ENCODE measurements around the gene RRAD.
"Not testable (repeated sequence)": the region's sequence is repeated elsewhere in the genome, so short reads cannot be mapped to it uniquely, and the experiment has no call there.

Gene RRAD

GRCh38 chr16:66950437-66950836 lies 25.1 kb upstream of the RRAD start:
- no peak for DNase-seq

DNA sequence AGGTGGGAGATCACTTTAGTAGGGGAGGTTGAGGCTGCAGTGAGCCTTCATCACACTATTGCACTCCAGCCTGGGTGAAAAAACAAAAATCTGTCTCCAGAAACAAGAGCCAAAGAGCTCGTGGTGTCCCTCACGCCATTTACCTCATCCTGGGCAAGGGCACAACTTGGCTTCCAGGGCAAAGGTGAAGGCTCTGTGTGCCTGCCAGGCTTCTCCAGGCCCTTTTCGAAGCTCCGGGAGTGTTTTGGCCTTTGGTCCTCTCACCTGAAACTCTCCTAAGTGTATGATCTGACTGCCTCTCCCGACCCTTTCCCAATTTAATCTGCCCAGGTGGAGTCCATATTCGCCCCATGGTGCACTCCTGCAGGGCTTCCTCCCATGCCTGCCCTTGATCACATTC lies 24.1 kb upstream of the RRAD start:
- no peak for DNase-seq

DNA sequence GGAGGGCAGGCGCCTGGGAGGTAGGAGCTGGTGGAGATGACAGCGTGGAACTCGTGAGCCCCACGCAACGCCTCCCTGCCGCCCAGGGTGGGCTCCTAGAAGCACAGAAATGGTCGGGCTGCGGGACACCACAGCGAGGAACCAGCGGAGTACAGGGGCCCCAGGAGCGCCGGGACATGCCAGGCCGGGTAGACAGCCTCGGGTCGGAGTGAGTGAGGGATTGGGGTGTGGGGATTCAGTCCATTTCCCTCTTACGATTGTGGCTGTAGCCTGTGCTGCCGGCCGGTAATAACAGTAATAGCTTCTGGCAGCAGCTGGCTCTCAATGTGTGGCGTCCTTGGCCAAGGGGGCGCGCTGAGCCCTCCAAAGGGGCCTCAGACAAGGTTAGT lies 23.5 kb upstream of the RRAD start:
- DNase-seq: no peak

DNA sequence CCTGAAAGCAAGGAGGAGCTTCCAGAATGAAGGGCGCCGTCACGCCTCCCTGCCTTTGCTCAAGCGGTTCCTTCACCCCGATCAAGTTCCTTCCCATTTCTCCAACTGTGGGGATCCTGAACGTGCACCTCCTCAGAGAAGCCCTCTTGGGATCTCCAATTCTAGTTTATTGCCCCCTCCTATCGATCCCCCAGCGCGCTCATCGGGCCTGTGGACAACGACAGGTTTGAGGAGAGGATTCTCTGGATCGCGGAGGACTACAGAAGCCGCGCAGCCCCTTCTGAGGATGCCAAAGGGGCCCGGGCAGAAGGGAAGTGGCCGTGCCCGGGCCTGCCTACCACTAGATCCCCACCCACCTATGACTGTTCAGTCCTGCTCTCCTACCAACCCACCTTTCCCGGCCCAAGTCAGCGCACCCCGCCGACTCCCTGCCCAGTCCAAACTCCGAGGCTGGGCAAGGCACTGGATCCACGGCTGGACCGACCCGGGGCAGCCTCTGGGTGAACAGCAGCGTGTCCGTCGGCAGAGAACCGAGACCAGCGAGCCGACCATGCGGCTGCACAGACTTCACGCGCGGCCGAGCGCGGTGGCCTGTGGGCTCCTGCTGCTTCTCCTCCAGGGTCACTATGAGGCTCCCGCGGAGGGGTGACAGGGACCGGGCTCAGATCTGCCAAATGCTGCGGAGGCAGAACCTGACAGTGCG lies 22.9 kb upstream of the RRAD start:
- DNase-seq: peak; percentile 19

DNA sequence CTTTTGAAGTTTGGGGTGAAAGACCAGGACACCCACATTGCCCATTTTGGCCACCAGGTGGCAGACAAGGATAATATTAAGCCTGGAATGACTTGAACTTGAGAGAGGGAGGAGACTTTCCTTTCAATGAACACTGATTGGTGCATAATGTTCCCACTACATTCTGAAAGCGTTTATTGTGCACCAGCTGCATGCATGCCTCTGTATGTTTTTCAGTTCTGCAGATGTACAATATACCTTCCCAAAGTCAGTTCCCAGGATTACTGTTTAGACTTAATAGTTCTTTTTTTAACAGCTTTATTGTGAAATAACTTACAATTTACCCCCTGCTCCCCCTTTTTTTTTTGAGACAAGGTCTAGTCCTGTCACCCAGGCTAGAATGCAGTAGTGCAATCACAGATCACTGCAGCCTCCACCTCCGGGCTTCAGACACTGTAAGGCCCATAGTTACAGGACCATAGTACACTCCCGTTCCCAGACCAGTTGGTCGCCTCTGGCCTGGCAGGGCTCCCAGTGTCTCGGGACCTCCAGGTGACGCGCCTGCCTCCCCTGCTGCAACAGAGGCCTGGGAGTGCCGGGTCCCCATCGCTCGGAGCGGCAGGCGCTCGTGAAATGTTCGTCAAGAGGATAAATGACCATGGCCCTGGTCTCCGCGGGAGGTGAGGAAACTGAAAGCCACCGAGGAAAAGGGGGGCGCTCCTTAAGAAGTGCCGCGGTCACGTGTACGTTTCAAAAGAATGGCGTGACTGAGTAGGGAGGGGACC lies 22.1 kb upstream of the RRAD start:
- DNase-seq: peak; percentile 83

- DNase-seq: no peak
Observed at GRCh38 chr16:66946974-66947301, 21.6 kb upstream of the RRAD start.

DNA sequence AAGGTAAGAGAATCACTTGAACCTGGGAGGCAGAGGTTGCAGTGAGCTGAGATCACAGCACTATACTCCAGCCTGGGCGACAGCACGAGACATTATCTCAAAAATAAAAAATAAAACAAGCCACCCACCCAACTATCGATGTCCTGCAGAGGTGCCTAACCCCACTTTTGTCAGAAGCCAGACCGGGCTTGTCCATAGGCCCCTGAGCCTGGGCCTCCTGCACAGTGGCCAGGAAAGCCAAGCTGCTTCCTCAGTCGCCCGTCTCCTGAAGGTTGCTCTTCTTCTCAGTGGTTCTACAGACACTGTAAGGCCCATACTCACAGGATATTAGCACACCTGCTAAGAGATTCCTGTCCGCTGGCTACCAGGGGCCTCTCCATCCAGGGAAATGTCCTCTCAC lies 21.2 kb upstream of the RRAD start:
- no peak for DNase-seq

DNA sequence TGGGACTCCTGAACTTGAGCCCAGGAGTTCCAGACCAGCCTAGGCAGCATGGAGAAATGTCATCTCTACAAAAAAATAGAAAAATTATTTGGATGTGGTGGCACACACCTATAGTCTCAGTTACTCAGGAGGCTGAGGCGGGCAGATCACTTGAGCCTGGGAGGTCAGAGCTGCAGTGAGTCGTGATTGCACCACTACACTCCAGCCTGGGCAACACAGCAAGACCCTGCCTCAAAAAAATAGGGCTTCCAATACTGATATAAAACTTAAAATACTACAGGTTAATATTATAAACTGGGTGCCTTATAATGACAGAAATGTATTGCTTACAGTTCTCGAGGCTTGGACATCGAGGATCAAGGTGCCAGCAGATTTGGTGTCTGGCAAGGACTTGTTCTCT lies 20.6 kb upstream of the RRAD start:
- DNase-seq: no peak

- not testable (repeated sequence) for DNase-seq
Observed at GRCh38 chr16:66944971-66945370, 19.6 kb upstream of the RRAD start.

- no peak for DNase-seq
Observed at GRCh38 chr16:66944054-66944441, 18.7 kb upstream of the RRAD start.

- no peak for DNase-seq
Observed at GRCh38 chr16:66943426-66944053, 18.2 kb upstream of the RRAD start.

DNA sequence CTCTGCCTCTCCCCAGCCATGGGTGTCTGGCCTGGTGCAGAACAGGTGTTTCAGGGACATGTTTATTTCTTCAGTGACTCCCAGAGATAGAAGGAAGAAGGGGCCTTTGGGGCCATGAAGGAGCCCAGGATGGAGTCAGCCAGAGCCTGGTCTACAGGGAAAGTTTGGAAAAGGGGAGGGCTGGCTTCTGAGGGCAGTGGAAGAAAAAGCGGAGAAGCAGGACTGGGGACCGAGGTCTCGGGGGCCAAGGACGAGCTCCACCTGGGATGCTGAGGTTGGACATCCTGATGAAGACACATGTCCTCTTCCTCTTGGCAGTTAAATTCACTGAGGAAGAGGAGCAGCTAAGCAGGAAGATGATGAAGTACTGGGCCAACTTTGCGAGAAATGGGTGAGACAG lies 17.6 kb upstream of the RRAD start:
- DNase-seq: no peak

- no peak for DNase-seq
Observed at GRCh38 chr16:66940236-66940635, 14.9 kb upstream of the RRAD start.

GRCh38 chr16:66939366-66939765 lies 14.0 kb upstream of the RRAD start:
- no peak for DNase-seq

DNA sequence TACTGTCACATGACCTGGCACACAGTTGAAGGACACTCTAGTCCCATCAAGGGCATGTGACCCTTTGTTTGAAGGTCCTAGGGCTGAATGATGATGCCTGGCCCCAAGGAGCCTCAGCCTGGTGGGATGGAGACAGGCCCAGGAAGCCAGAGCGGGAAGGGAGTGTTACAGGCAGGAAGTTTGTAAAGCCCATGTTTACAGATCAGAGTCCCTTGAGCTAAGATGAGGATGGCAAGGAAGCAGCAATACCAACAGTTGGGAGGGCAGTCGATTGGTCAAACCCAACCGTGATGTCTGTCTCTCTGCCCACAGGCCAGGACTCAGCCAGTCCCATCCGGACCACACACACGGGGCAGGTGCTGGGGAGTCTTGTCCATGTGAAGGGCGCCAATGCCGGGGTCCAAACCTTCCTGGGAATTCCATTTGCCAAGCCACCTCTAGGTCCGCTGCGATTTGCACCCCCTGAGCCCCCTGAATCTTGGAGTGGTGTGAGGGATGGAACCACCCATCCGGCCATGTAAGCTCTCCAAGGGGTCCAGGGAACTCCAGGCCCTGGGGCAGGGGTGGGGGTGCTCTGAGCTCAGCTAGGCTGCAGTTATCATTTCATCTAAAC lies 12.5 kb upstream of the RRAD start:
- DNase-seq: no peak

- no peak for DNase-seq
Observed at GRCh38 chr16:66936889-66937554, 11.7 kb upstream of the RRAD start.

- DNase-seq: no peak
Observed at GRCh38 chr16:66936462-66936861, 11.1 kb upstream of the RRAD start.

GRCh38 chr16:66935314-66936011 lies 10.1 kb upstream of the RRAD start, which contains the start of gene CES2:
CES2 (plus strand) TSS chr16:66935516; CDS start chr16:66935636, 120 bp downstream.
- DNase-seq: no peak

- not testable (repeated sequence) for DNase-seq
Observed at GRCh38 chr16:66934839-66935313, 9.5 kb upstream of the RRAD start.

DNA sequence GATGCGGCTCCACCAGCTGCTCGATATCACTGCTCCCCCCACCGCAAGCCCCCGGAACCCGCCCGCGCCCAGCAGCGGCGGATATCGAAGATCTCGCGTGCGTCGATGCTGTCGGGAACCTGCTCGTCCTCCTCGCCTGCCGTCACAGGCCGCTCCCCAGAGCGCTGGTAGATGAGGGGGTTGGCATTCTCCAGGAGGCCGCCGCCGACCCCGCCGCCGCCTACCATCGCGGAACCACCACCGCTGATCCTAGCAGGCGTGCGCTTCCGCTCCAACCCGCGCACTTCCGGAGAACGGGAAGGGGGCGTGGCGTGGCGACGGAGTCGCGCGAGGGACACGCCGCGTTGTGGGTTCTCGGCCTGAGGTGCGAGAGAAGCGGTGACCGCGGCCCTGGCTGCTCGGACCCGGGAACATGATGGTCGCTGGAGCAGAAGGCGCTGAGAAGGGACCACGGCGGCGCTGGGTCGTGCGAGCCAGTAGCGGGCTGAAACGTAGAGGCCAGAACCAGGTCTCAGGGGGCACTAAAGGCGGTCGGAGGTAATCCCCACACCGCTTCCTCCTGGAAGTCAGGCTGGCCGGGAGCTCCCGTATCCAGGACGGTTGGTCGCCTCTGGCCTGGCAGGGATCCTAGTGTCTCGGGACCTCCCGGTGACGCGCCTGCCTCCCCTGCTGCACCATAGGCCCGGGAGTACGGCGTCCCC lies 9.0 kb upstream of the RRAD start, which contains the start of gene CIAO2B:
TSS of gene CIAO2B (minus strand) at position 265 of the 701 bp plus-strand sequence. CDS start at position 227, 38 bp downstream.
- peak; percentile 89 for DNase-seq

- DNase-seq: peak; percentile 65
Observed at GRCh38 chr16:66933776-66934137, 8.4 kb upstream of the RRAD start.

DNA sequence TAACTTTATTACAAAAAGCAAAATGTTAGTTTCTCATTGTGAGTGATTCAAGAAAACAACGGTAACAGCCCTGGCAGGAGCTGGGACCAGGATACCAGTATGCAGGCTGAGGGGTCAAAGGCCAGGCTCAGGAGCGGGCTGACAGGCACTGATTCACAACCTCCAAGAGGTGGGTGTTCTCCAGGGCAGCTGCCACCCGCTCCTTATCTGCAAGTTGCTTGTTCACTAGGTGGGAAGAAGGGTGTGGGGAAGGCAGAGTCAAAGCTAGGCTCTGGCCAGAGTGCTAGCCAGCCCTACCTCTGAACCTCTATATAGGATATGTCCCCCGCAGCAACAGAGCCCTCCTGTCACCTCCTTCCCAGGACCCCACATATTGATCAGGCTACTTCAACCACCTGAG lies 6.7 kb upstream of the RRAD start:
- DNase-seq: no peak
